EL (cell line): ENCODE results near the gene SH3BGRL.

Experiments used
- DNase-seq: peaks from one replicate; pipeline ENCODE4 v3.0.0-alpha.2; 2016

SH3BGRL gene

GRCh38 chrX:81201671-81202455 lies at the start of gene SH3BGRL, which contains the start of gene HMGN5:
TSS of gene SH3BGRL (plus strand) at chrX:81202102. CDS start at chrX:81202201, 99 bp downstream.
TSS of gene HMGN5 (minus strand) at chrX:81201913. CDS start at chrX:81121549, 80,364 bp downstream.
- peak; percentile 85 for DNase-seq

GRCh38 chrX:81168391-81168790 lies 33.5 kb upstream of the SH3BGRL start:
- no peak for DNase-seq

- peak; percentile 6 for DNase-seq
These were observed 27.6 kb upstream of the SH3BGRL start for GRCh38 chrX:81174286-81174685.

- DNase-seq, result no peak
These were observed 6.6 kb upstream of the SH3BGRL start for GRCh38 chrX:81195259-81195658.

- peak; percentile 50 for DNase-seq
These were observed 6.2 kb upstream of the SH3BGRL start for GRCh38 chrX:81195712-81196111.

GRCh38 chrX:81201071-81201470 lies 831 bp upstream of the SH3BGRL start:
- DNase-seq, result peak; percentile 2

- no peak for DNase-seq
These were observed 536 bp downstream of the SH3BGRL start for GRCh38 chrX:81202456-81202819.

GRCh38 chrX:81202943-81203342 lies 1.0 kb downstream of the SH3BGRL start:
- DNase-seq, result no peak

- DNase-seq, result no peak
These were observed 3.6 kb downstream of the SH3BGRL start for GRCh38 chrX:81205551-81205950.

GRCh38 chrX:81206476-81206875 lies 4.6 kb downstream of the SH3BGRL start:
- DNase-seq, result no peak

GRCh38 chrX:81208916-81209315 lies 7.0 kb downstream of the SH3BGRL start:
- no peak for DNase-seq

GRCh38 chrX:81215685-81216084 lies 13.8 kb downstream of the SH3BGRL start:
- DNase-seq, result no peak

- DNase-seq, result no peak
These were observed 27.3 kb downstream of the SH3BGRL start for GRCh38 chrX:81229229-81229628.

- DNase-seq, result no peak
These were observed 28.0 kb downstream of the SH3BGRL start for GRCh38 chrX:81229901-81230300.

GRCh38 chrX:81231476-81231875 lies 29.6 kb downstream of the SH3BGRL start:
- DNase-seq, result no peak

GRCh38 chrX:81232218-81232617 lies 30.3 kb downstream of the SH3BGRL start:
- DNase-seq, result no peak

- DNase-seq, result no peak
These were observed 35.6 kb downstream of the SH3BGRL start for GRCh38 chrX:81237516-81237915.

- no peak for DNase-seq
These were observed 36.3 kb downstream of the SH3BGRL start for GRCh38 chrX:81238166-81238565.

- DNase-seq, result no peak
These were observed 38.9 kb downstream of the SH3BGRL start for GRCh38 chrX:81240701-81241331.

- DNase-seq, result no peak
These were observed 39.9 kb downstream of the SH3BGRL start for GRCh38 chrX:81241753-81242152.

- DNase-seq, result no peak
These were observed 54.0 kb downstream of the SH3BGRL start for GRCh38 chrX:81255876-81256275.

GRCh38 chrX:81257817-81258216 lies 55.9 kb downstream of the SH3BGRL start:
- DNase-seq, result no peak

GRCh38 chrX:81259020-81259713 lies 57.3 kb downstream of the SH3BGRL start:
- peak; percentile 33 for DNase-seq
